DND-41 (cell line): ENCODE results near the gene C1orf21.

Experiments used
- ATAC-seq: fragments of 200-7000 bp; cut with Tn5 transposase; 3 replicates; pipeline ENCODE4 v1.9.1; 2021; ENCODE audit warnings: low read depth; ENCODE audit not compliant: insufficient read depth
- DNase-seq: peaks from one replicate; pipeline ENCODE4 v3.0.0-alpha.2; 2020
- H2AFZ ChIP-seq: 2 replicates; pipeline ENCODE4 v1.6.0; 2012; ENCODE audit warnings: low read depth, low read length
- H3K27ac ChIP-seq: 2 replicates; pipeline ENCODE4 v1.5.1; 2012; ENCODE audit warnings: low read length, inconsistent platforms
- H3K27me3 ChIP-seq: fragments of 200-600 bp; sonication (generic); 2 replicates; pipeline ENCODE4 v1.6.0; 2012; ENCODE audit warnings: low read length, mild to moderate bottlenecking, inconsistent platforms; ENCODE audit not compliant: insufficient read depth, poor library complexity
- H3K36me3 ChIP-seq: 2 replicates; pipeline ENCODE4 v1.5.1; 2012; ENCODE audit warnings: low read length, inconsistent platforms; ENCODE audit not compliant: insufficient read depth
- H3K4me1 ChIP-seq: 2 replicates; pipeline ENCODE4 v1.5.1; 2012; ENCODE audit warnings: mild to moderate bottlenecking, low read length; ENCODE audit not compliant: insufficient read depth
- H3K4me2 ChIP-seq: 2 replicates; pipeline ENCODE4 v1.6.0; 2012; ENCODE audit warnings: mild to moderate bottlenecking, moderate library complexity, low read length, inconsistent platforms; ENCODE audit not compliant: insufficient read depth
- H3K4me3 ChIP-seq, 2 experiments: fragments of 200-600 bp in 1 of 2; shearing (Covaris generic) in 1 of 2; 2 replicates each; pipeline ENCODE4 v1.5.1; 2012 to 2016; ENCODE audit warnings: inconsistent platforms in 2 of 2, low read length in 2 of 2, mild to moderate bottlenecking in 2 of 2, low read depth in 1 of 2, moderate library complexity in 1 of 2
- H3K79me2 ChIP-seq: 2 replicates; pipeline ENCODE4 v1.6.0; 2012; ENCODE audit warnings: low read length, inconsistent platforms; ENCODE audit not compliant: insufficient read depth
- H3K9ac ChIP-seq: 2 replicates; pipeline ENCODE4 v1.6.0; 2012; ENCODE audit warnings: low read depth, mild to moderate bottlenecking, inconsistent platforms, low read length, moderate library complexity
- H3K9me3 ChIP-seq: 2 replicates; pipeline ENCODE4 v1.5.1; 2012; ENCODE audit warnings: low read length, moderate library complexity, mild to moderate bottlenecking, inconsistent platforms; ENCODE audit not compliant: insufficient read depth, severe bottlenecking
- H4K20me1 ChIP-seq: 2 replicates; pipeline ENCODE4 v1.6.0; 2012; ENCODE audit warnings: low read length; ENCODE audit not compliant: insufficient read depth
- CTCF ChIP-seq: IDR thresholded peaks from 2 replicates; pipeline ENCODE4 v1.5.1; 2012; ENCODE audit warnings: borderline replicate concordance, low read length, moderate library complexity, mild to moderate bottlenecking; ENCODE audit not compliant: poor library complexity, severe bottlenecking; ENCODE audit errors: extremely low read depth
- EZH2 ChIP-seq: IDR thresholded peaks from 3 replicates; pipeline ENCODE4 v1.6.1; 2012; ENCODE audit warnings: borderline replicate concordance, low read depth, mild to moderate bottlenecking, moderate library complexity, low read length, inconsistent platforms; ENCODE audit not compliant: severe bottlenecking

Gene C1orf21

GRCh38 chr1:184479435-184480167 lies 92.8 kb downstream of the C1orf21 start:
- no peaks in the 10 kb centered on the region for H3K36me3 ChIP-seq
- H2AFZ ChIP-seq: no peak overlapping the region
- H4K20me1 ChIP-seq: 0 out of 2 replicates have a peak, but pooled peaks cover 3% of the 10 kb centered on the region
- H3K9me3 ChIP-seq: no peaks in the 10 kb centered on the region
- no peak overlapping the region for H3K4me3 ChIP-seq
- H3K27me3 ChIP-seq: no peaks in the 10 kb centered on the region
- no peak overlapping the region for H3K27ac ChIP-seq
- no peak for DNase-seq
- no peak overlapping the region for H3K4me2 ChIP-seq
- TF ChIP-seq EZH2: no peak
- no peak for TF ChIP-seq CTCF
- no peaks in the 10 kb centered on the region for H3K4me1 ChIP-seq
- no peak for ATAC-seq
- no peak overlapping the region for H3K9ac ChIP-seq
- H3K79me2 ChIP-seq: no peaks in the 10 kb centered on the region

- no peak overlapping the region for H3K4me3 ChIP-seq
- ATAC-seq: no peak
- no peak overlapping the region for H3K9ac ChIP-seq
- H4K20me1 ChIP-seq: no peaks in the 10 kb centered on the region
- H3K36me3 ChIP-seq: no peaks in the 10 kb centered on the region
- no peaks in the 10 kb centered on the region for H3K4me1 ChIP-seq
- TF ChIP-seq CTCF: no peak
- no peak for TF ChIP-seq EZH2
- H3K27me3 ChIP-seq: no peaks in the 10 kb centered on the region
- no peak overlapping the region for H2AFZ ChIP-seq
- H3K4me2 ChIP-seq: no peak overlapping the region
- no peaks in the 10 kb centered on the region for H3K9me3 ChIP-seq
- no peak overlapping the region for H3K27ac ChIP-seq
- no peak for DNase-seq
- no peaks in the 10 kb centered on the region for H3K79me2 ChIP-seq
Measured at GRCh38 chr1:184480736-184481135, 93.9 kb downstream of the C1orf21 start.

- H3K4me1 ChIP-seq: no peaks in the 10 kb centered on the region
- TF ChIP-seq EZH2 (no peak), CTCF (no peak)
- H3K36me3 ChIP-seq: no peaks in the 10 kb centered on the region
- H3K4me2 ChIP-seq: no peak overlapping the region
- no peak overlapping the region for H3K9ac ChIP-seq
- no peaks in the 10 kb centered on the region for H3K27me3 ChIP-seq
- no peak overlapping the region for H2AFZ ChIP-seq
- H3K4me3 ChIP-seq: no peak overlapping the region
- H4K20me1 ChIP-seq: no peaks in the 10 kb centered on the region
- ATAC-seq: no peak
- H3K79me2 ChIP-seq: no peaks in the 10 kb centered on the region
- no peak overlapping the region for H3K27ac ChIP-seq
- no peaks in the 10 kb centered on the region for H3K9me3 ChIP-seq
- DNase-seq: no peak
Measured at GRCh38 chr1:184482136-184482535, 95.3 kb downstream of the C1orf21 start.
